ENCODE data around the gene OR4B1.

Gene OR4B1

DNA sequence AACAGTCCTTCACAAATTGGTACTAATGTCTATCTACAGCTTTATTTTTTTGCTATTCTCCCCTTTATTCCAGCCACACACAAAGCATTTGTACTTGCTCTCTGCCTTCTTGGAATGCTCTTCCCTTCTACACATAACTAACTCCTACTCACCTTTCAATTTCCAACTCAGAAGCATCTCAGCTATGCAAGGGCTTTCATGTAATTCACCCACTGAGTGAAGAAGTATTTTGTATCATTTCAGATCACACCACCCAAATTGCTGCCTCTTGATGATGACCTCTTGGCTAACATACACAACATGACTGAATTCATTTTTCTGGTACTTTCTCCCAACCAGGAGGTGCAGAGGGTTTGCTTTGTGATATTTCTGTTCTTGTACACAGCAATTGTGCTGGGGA lies 28.2 kb downstream of the OR4B1 start, which contains the start of gene OR4X2:
OR4X2 (plus strand) TSS at position 301 of the 400 bp plus-strand sequence; CDS start at position 301, 0 bp downstream.
- Histone ChIP-seq H3K36me3 (ENCODE audit: control insufficient read depth in 1 of 2, insufficient read depth in 2 of 2, low read length in 2 of 2) (no peaks in the 10 kb centered on the region), H3K9ac (ENCODE audit: low read depth in 1 of 2, low read length in 2 of 2) (no peak within 1 kb of the TSS), H3K9me3 (ENCODE audit: control insufficient read depth in 1 of 2, low read length in 2 of 2) (peaks cover 3 to 7% of the 10 kb centered on the region in 2 donors), H3K4me3 (ENCODE audit: low read depth in 1 of 2, low read length in 2 of 2) (no peak within 1 kb of the TSS), H3K27ac (ENCODE audit: low read depth, low read length) (no peak within 1 kb of the TSS), H3K27me3 (ENCODE audit: control insufficient read depth in 1 of 2, insufficient read depth in 2 of 2, low read length in 2 of 2) (no peaks in the 10 kb centered on the region), H3K4me1 (ENCODE audit: control insufficient read depth in 1 of 2, insufficient read depth in 2 of 2, low read length in 2 of 2) (no peaks in the 10 kb centered on the region)

DNA sequence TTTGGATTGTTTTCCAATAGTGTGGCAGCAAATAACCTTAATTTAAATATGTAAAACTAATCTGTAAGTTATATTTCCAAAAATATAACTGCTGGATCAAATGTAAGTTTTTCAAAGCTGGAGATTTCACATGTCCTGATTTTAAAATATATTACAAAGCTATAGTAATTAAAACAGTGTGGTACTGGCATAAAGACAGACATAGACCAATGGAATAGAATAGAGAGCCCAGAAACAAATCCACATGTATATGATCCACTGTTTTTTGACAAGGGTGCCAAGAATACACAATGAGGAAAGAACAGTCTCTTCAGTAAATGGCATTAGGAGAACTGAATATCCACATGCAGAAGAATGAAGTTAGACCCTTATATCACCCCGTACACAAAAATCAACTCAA lies 32.3 kb downstream of the OR4B1 start:
- peaks cover 3 to 7% of the 10 kb centered on the region in 2 donors for H3K9me3 ChIP-seq (ENCODE audit: control insufficient read depth in 1 of 2, low read length in 2 of 2)
- H3K36me3 ChIP-seq (ENCODE audit: control insufficient read depth in 1 of 2, insufficient read depth in 2 of 2, low read length in 2 of 2): no peaks in the 10 kb centered on the region
- H3K27ac ChIP-seq (ENCODE audit: low read depth, low read length): no peak overlapping the region
- no peaks in the 10 kb centered on the region for H3K4me1 ChIP-seq (ENCODE audit: control insufficient read depth in 1 of 2, insufficient read depth in 2 of 2, low read length in 2 of 2)
- H3K4me3 ChIP-seq (ENCODE audit: low read depth in 1 of 2, low read length in 2 of 2): no peak overlapping the region
- H3K9ac ChIP-seq (ENCODE audit: low read depth in 1 of 2, low read length in 2 of 2): no peak overlapping the region
- H3K27me3 ChIP-seq (ENCODE audit: control insufficient read depth in 1 of 2, insufficient read depth in 2 of 2, low read length in 2 of 2): no peaks in the 10 kb centered on the region

DNA sequence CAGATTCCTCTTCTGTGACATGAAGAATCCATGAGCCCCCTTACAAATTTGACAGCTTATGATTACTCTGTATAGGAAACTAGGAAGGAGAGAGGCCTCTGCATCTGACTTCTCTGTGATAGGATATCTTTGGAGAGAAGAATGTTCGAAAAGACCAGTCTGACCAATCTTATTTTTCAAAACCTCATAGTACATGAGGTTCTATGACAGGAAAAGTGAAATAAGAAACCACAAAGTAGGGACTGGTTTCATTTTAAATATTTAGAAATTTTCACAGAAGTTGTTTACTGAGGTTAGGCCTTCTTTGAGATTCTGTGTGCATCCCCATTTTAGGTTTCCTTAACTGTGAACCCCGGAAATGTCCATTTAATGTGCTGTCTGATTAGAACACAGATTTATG lies 45.0 kb downstream of the OR4B1 start:
- no peak overlapping the region for H3K9ac ChIP-seq (ENCODE audit: low read depth in 1 of 2, low read length in 2 of 2)

DNA sequence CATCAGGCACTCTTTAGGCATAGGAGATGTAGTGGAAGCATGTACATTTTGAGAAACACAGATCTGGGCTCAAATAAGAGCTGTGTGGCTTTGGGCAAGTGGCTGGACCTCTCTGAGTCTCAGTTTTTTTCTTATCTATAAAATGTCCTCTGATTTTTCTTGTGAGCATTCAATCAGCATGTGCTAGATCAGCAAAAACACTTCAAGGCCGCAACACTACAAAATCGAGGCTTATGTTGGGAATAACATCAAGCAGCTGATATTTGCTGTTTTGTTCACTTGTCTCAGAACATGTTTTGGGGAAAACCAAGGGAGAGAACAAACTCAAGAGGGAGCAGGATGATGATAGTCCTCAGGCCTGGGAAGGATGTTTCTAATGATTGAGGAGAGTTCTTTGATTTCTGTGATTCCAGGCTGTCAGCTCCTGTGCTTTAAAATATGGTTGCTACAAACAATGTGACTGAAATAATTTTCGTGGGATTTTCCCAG lies 46.9 kb downstream of the OR4B1 start, which contains the start of gene OR4X1:
OR4X1 (plus strand) TSS at position 439 of the 489 bp plus-strand sequence; CDS start at position 439, 0 bp downstream.
- Histone ChIP-seq H3K9ac (ENCODE audit: low read depth in 1 of 2, low read length in 2 of 2) (no peak within 1 kb of the TSS), H3K4me3 (ENCODE audit: low read depth in 1 of 2, low read length in 2 of 2) (no peak within 1 kb of the TSS), H3K27me3 (ENCODE audit: control insufficient read depth in 1 of 2, insufficient read depth in 2 of 2, low read length in 2 of 2) (no peaks in the 10 kb centered on the region), H3K9me3 (ENCODE audit: control insufficient read depth in 1 of 2, low read length in 2 of 2) (peaks cover 0 to 2% of the 10 kb centered on the region in 2 donors), H3K4me1 (ENCODE audit: control insufficient read depth in 1 of 2, insufficient read depth in 2 of 2, low read length in 2 of 2) (no peaks in the 10 kb centered on the region), H3K36me3 (ENCODE audit: control insufficient read depth in 1 of 2, insufficient read depth in 2 of 2, low read length in 2 of 2) (no peaks in the 10 kb centered on the region), H3K27ac (ENCODE audit: low read depth, low read length) (no peak within 1 kb of the TSS)

More for the DNA sequence above, 45.0 kb downstream of the OR4B1 start:
- Histone ChIP-seq H3K4me3 (ENCODE audit: low read depth in 1 of 2, low read length in 2 of 2) (no peak overlapping the region), H3K36me3 (ENCODE audit: control insufficient read depth in 1 of 2, insufficient read depth in 2 of 2, low read length in 2 of 2) (no peaks in the 10 kb centered on the region), H3K4me1 (ENCODE audit: control insufficient read depth in 1 of 2, insufficient read depth in 2 of 2, low read length in 2 of 2) (no peaks in the 10 kb centered on the region), H3K27ac (ENCODE audit: low read depth, low read length) (no peak overlapping the region), H3K27me3 (ENCODE audit: control insufficient read depth in 1 of 2, insufficient read depth in 2 of 2, low read length in 2 of 2) (no peaks in the 10 kb centered on the region), H3K9me3 (ENCODE audit: control insufficient read depth in 1 of 2, low read length in 2 of 2) (no peaks in the 10 kb centered on the region)

All from duodenal mucosa (tissue), 2 donors.